ENCODE data around the gene HMGXB3. TPM values are rescaled to one million over a fixed set of nuclear protein-coding genes. Genes with fewer than 3 reads are reported as not detected.

Gene HMGXB3
- total RNA-seq, 4 donors from 2014 or later = 35.5 to 70.2 (median 41.1) TPM

- Histone ChIP-seq H3K27ac (no peak overlapping the region), H3K36me3 (peaks cover 54 to 55% of the 10 kb centered on the region in 2 donors), H3K27me3 (no peaks in the 10 kb centered on the region), H3K4me1 (no peaks in the 10 kb centered on the region), H3K4me3 (replicated peaks in 1 of 3) (no peak overlapping the region), H3K9me3 (no peaks in the 10 kb centered on the region)
- WGBS, 2 donors = 99% methylated on average over 3 of the region's 3 CpGs
- intact Hi-C loops (cut with DNase I) = no loop called here
- no peak for TF ChIP-seq POLR2A (IDR thresholded peaks at IDR 0.05)
- no peak for TF ChIP-seq CTCF (IDR thresholded peaks at IDR 0.05)
- no peak for DNase-seq
Observed at GRCh38 chr5:150014456-150014855, 13.9 kb downstream of the HMGXB3 start.

- H3K27me3 ChIP-seq = no peaks in the 10 kb centered on the region
- H3K27ac ChIP-seq = no peak overlapping the region
- H3K9me3 ChIP-seq = no peaks in the 10 kb centered on the region
- H3K4me1 ChIP-seq = peaks cover 4 to 5% of the 10 kb centered on the region in 2 donors
- no peak overlapping the region for H3K4me3 ChIP-seq (replicated peaks in 1 of 3)
- no peak for DNase-seq
- H3K36me3 ChIP-seq = peaks cover 48 to 57% of the 10 kb centered on the region in 2 donors
- intact Hi-C loops (cut with DNase I) = no loop called here
- no peak for TF ChIP-seq POLR2A (IDR thresholded peaks at IDR 0.05)
- TF ChIP-seq CTCF (IDR thresholded peaks at IDR 0.05) = no peak
- 96 to 97% methylated on average over 3 of the region's 3 CpGs for WGBS, 2 donors
Observed at GRCh38 chr5:150015415-150015814, 14.9 kb downstream of the HMGXB3 start.

- intact Hi-C loops (cut with DNase I) = no loop called here
- Histone ChIP-seq H3K27me3 (no peaks in the 10 kb centered on the region), H3K4me1 (peaks cover 15 to 16% of the 10 kb centered on the region in 2 donors), H3K36me3 (peaks cover 39 to 47% of the 10 kb centered on the region in 2 donors), H3K27ac (no peak overlapping the region), H3K4me3 (replicated peaks in 1 of 3) (no peak overlapping the region), H3K9me3 (no peaks in the 10 kb centered on the region)
- DNase-seq = no peak
- TF ChIP-seq CTCF (IDR thresholded peaks at IDR 0.05) = no peak
- TF ChIP-seq POLR2A (IDR thresholded peaks at IDR 0.05) = no peak
Observed at GRCh38 chr5:150016537-150016936, 16.0 kb downstream of the HMGXB3 start.

GRCh38 chr5:150017226-150018005 lies 16.9 kb downstream of the HMGXB3 start:
- WGBS, 2 donors = 91 to 92% methylated on average over 6 of the region's 6 CpGs
- Histone ChIP-seq H3K27me3 (no peaks in the 10 kb centered on the region), H3K4me1 (peaks cover 21 to 25% of the 10 kb centered on the region in 2 donors), H3K36me3 (peaks cover 35 to 38% of the 10 kb centered on the region in 2 donors), H3K4me3 (replicated peaks in 1 of 3) (no peak overlapping the region), H3K9me3 (no peaks in the 10 kb centered on the region), H3K27ac (no peak overlapping the region)
- intact Hi-C loops (cut with DNase I) = no loop called here
- no peak for DNase-seq
- TF ChIP-seq POLR2A (IDR thresholded peaks at IDR 0.05) = no peak
- TF ChIP-seq CTCF (IDR thresholded peaks at IDR 0.05) = no peak

- peaks cover 25 to 34% of the 10 kb centered on the region in 2 donors for H3K4me1 ChIP-seq
- peak overlapping the region; percentile 89 to 95 (median 92) for H3K27ac ChIP-seq
- no peak overlapping the region for H3K4me3 ChIP-seq (replicated peaks in 1 of 3)
- no peaks in the 10 kb centered on the region for H3K27me3 ChIP-seq
- intact Hi-C loops (cut with DNase I) = no loop called here
- TF ChIP-seq POLR2A (IDR thresholded peaks at IDR 0.05) (no peak), CTCF (IDR thresholded peaks at IDR 0.05) (no peak)
- no peaks in the 10 kb centered on the region for H3K9me3 ChIP-seq
- peaks cover 18 to 27% of the 10 kb centered on the region in 2 donors for H3K36me3 ChIP-seq
- 96 to 97% methylated on average over 1 of the region's 1 CpG for WGBS, 2 donors
- DNase-seq = no peak
Observed at GRCh38 chr5:150020249-150020648, 19.7 kb downstream of the HMGXB3 start.

Measured in thyroid gland (tissue), 4 donors.